Liver (tissue), 3 donors: ENCODE measurements around the gene SLCO2A1.

Experiments
- CTCF ChIP-seq: fragments of 150-350 bp; IDR thresholded peaks from 2 replicates; pipeline ENCODE4 v1.5.1; 2017; ENCODE audit warnings: improper control_type of control experiment, low read depth, low read length; ENCODE audit not compliant: missing input control
- FOXA2 ChIP-seq: IDR thresholded peaks from 2 replicates; pipeline ENCODE4 v1.6.1; 2016; ENCODE audit warnings: antibody characterized with exemption
- GABPA ChIP-seq, 2 donors: IDR thresholded peaks in 1 of 2; conservative IDR thresholded peaks in 1 of 2; 2 replicates each; pipeline ENCODE4 v1.6.1; 2016; ENCODE audit warnings: antibody characterized with exemption in 2 of 2, mild to moderate bottlenecking in 1 of 2, moderate library complexity in 1 of 2
- JUND ChIP-seq, 2 donors: IDR thresholded peaks; 2 replicates each; pipeline ENCODE4 v1.6.1; 2016; ENCODE audit warnings: antibody characterized with exemption in 2 of 2
- MAX ChIP-seq: IDR thresholded peaks from 2 replicates; pipeline ENCODE4 v1.6.1; 2016; ENCODE audit warnings: antibody characterized with exemption
- NR2F2 ChIP-seq: IDR thresholded peaks from 2 replicates; pipeline ENCODE4 v1.6.1; 2016; ENCODE audit warnings: antibody characterized with exemption
- REST ChIP-seq: IDR thresholded peaks from 2 replicates; pipeline ENCODE4 v1.6.1; 2016; ENCODE audit warnings: antibody characterized with exemption, mild to moderate bottlenecking
- RXRA ChIP-seq, 2 donors: IDR thresholded peaks; 2 replicates each; pipeline ENCODE4 v1.6.1; 2017 to 2018; ENCODE audit warnings: antibody characterized with exemption in 2 of 2, mild to moderate bottlenecking in 1 of 2
- SP1 ChIP-seq: IDR thresholded peaks from 2 replicates; pipeline ENCODE4 v1.6.1; 2018; ENCODE audit warnings: antibody characterized with exemption, mild to moderate bottlenecking
- TAF1 ChIP-seq: conservative IDR thresholded peaks from 2 replicates; pipeline ENCODE4 v1.6.1; 2016; ENCODE audit warnings: antibody characterized with exemption, mild to moderate bottlenecking
- YY1 ChIP-seq: IDR thresholded peaks from 2 replicates; pipeline ENCODE4 v1.6.1; 2016; ENCODE audit warnings: antibody characterized with exemption, mild to moderate bottlenecking
- ZBTB33 ChIP-seq: IDR thresholded peaks from 2 replicates; pipeline ENCODE4 v1.6.1; 2016; ENCODE audit warnings: antibody characterized with exemption
- donor health status: healthy.
- donor health status: healthy.

- TF ChIP-seq CTCF, result no peak
- TF ChIP-seq RXRA (IDR thresholded peaks at IDR 0.05), result no peak
- TF ChIP-seq TAF1, result no peak
- no peak for TF ChIP-seq SP1
- no peak for TF ChIP-seq REST
- no peak for TF ChIP-seq MAX
- TF ChIP-seq YY1, result no peak
- no peak for TF ChIP-seq ZBTB33
- no peak for TF ChIP-seq JUND (IDR thresholded peaks at IDR 0.05)
- TF ChIP-seq NR2F2, result no peak
- TF ChIP-seq GABPA (IDR thresholded peaks at IDR 0.05 in 1 of 2, conservative IDR thresholded peaks at IDR 0.05 in 1 of 2), result no peak
- TF ChIP-seq FOXA2, result no peak
These were observed 73.8 kb downstream of the SLCO2A1 start for GRCh38 chr3:133955892-133956291.
